ENCODE measurements around the gene INVS.

Gene INVS

GRCh38 chr9:100216178-100216787 is 117.2 kb downstream of the INVS start:
- Mint-ChIP-seq H3K27ac (no peak overlapping the region), H3K4me1 (peaks cover 10% of the 10 kb centered on the region), H3K36me3 (ENCODE audit: low read depth) (peaks cover 8% of the 10 kb centered on the region), H3K27me3 (ENCODE audit: low read depth) (no peaks in the 10 kb centered on the region), H3K4me3 (no peak overlapping the region), H3K9me3 (no peaks in the 10 kb centered on the region)
- TF ChIP-seq, protein P1, sequence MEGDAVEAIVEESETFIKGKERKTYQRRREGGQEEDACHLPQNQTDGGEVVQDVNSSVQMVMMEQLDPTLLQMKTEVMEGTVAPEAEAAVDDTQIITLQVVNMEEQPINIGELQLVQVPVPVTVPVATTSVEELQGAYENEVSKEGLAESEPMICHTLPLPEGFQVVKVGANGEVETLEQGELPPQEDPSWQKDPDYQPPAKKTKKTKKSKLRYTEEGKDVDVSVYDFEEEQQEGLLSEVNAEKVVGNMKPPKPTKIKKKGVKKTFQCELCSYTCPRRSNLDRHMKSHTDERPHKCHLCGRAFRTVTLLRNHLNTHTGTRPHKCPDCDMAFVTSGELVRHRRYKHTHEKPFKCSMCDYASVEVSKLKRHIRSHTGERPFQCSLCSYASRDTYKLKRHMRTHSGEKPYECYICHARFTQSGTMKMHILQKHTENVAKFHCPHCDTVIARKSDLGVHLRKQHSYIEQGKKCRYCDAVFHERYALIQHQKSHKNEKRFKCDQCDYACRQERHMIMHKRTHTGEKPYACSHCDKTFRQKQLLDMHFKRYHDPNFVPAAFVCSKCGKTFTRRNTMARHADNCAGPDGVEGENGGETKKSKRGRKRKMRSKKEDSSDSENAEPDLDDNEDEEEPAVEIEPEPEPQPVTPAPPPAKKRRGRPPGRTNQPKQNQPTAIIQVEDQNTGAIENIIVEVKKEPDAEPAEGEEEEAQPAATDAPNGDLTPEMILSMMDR (IDR thresholded peaks at IDR 0.05; ENCODE audit: unreplicated experiment in 3 of 3), result peak; percentile 13 to 26 (median 23)

- H3K27ac Mint-ChIP-seq, result no peak overlapping the region
- peaks cover 8% of the 10 kb centered on the region for H3K36me3 Mint-ChIP-seq (ENCODE audit: low read depth)
- no peaks in the 10 kb centered on the region for H3K9me3 Mint-ChIP-seq
- TF ChIP-seq, protein P1 (IDR thresholded peaks at IDR 0.05; ENCODE audit: unreplicated experiment in 3 of 3), result no peak
- no peak overlapping the region for H3K4me3 Mint-ChIP-seq
- H3K4me1 Mint-ChIP-seq, result peaks cover 5% of the 10 kb centered on the region
- no peaks in the 10 kb centered on the region for H3K27me3 Mint-ChIP-seq (ENCODE audit: low read depth)
These were observed 118.5 kb downstream of the INVS start for GRCh38 chr9:100217536-100217935.

GRCh38 chr9:100219347-100219746 is 120.3 kb downstream of the INVS start:
- TF ChIP-seq, protein P1 (IDR thresholded peaks at IDR 0.05; ENCODE audit: unreplicated experiment in 3 of 3), result no peak
- Mint-ChIP-seq H3K36me3 (ENCODE audit: low read depth) (peaks cover 8% of the 10 kb centered on the region), H3K9me3 (no peaks in the 10 kb centered on the region)

GRCh38 chr9:100220936-100221335 is 121.9 kb downstream of the INVS start:
- H3K27me3 Mint-ChIP-seq (ENCODE audit: low read depth), result no peaks in the 10 kb centered on the region
- H3K9me3 Mint-ChIP-seq, result no peaks in the 10 kb centered on the region
- no peak overlapping the region for H3K27ac Mint-ChIP-seq
- peaks cover 4% of the 10 kb centered on the region for H3K4me1 Mint-ChIP-seq
- TF ChIP-seq, protein P1 (IDR thresholded peaks at IDR 0.05; ENCODE audit: unreplicated experiment in 3 of 3), result no peak
- H3K4me3 Mint-ChIP-seq, result no peak overlapping the region
- H3K36me3 Mint-ChIP-seq (ENCODE audit: low read depth), result peaks cover 5% of the 10 kb centered on the region

More at GRCh38 chr9:100219347-100219746, 120.3 kb downstream of the INVS start:
- Mint-ChIP-seq H3K27ac (no peak overlapping the region), H3K4me3 (no peak overlapping the region), H3K4me1 (peaks cover 4% of the 10 kb centered on the region), H3K27me3 (ENCODE audit: low read depth) (no peaks in the 10 kb centered on the region)

DNA sequence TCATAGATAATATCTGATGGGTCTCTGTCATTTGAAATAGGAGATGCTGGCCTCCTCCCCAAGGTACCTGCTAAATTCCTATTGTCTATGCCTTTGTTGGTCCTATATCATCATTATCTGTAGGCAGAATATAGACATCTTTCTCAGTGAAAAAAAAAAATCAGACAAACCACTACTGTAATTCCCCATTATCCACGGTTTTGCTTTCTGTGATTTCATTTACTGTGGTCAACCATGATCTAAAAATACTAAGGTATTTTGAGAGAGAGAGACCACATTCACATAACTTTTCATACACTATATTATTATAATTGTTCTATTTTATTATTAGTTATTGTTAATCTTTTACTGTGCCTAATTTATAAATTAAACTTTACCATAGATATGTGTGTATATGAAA is 122.5 kb downstream of the INVS start:
- H3K4me1 Mint-ChIP-seq, result peaks cover 4% of the 10 kb centered on the region
- H3K36me3 Mint-ChIP-seq (ENCODE audit: low read depth), result peaks cover 9% of the 10 kb centered on the region
- H3K4me3 Mint-ChIP-seq, result no peak overlapping the region
- no peaks in the 10 kb centered on the region for H3K27me3 Mint-ChIP-seq (ENCODE audit: low read depth)
- TF ChIP-seq, protein P1 (IDR thresholded peaks at IDR 0.05; ENCODE audit: unreplicated experiment in 3 of 3), result no peak
- H3K27ac Mint-ChIP-seq, result no peak overlapping the region
- no peaks in the 10 kb centered on the region for H3K9me3 Mint-ChIP-seq

- no peaks in the 10 kb centered on the region for H3K27me3 Mint-ChIP-seq (ENCODE audit: low read depth)
- H3K9me3 Mint-ChIP-seq, result no peaks in the 10 kb centered on the region
- TF ChIP-seq, protein P1 (IDR thresholded peaks at IDR 0.05; ENCODE audit: unreplicated experiment in 3 of 3), result peak; percentile 29 to 44 (median 41)
- H3K27ac Mint-ChIP-seq, result no peak overlapping the region
- H3K36me3 Mint-ChIP-seq (ENCODE audit: low read depth), result peaks cover 17% of the 10 kb centered on the region
- H3K4me3 Mint-ChIP-seq, result no peak overlapping the region
- H3K4me1 Mint-ChIP-seq, result peaks cover 4% of the 10 kb centered on the region
These were observed 123.6 kb downstream of the INVS start for GRCh38 chr9:100222674-100223073.
